SK-N-SH (cell line): ENCODE data around the gene ARHGAP26.

ENCODE experiments used
- MXI1 ChIP-seq: IDR thresholded peaks from 2 replicates; pipeline ENCODE4 v1.6.1; 2012; ENCODE audit warnings: mild to moderate bottlenecking, low read depth, low read length, improper control_type of control experiment
- TF ChIP-seq, protein P1 (sequence below): fragments of 200-600 bp; sonication (generic); IDR thresholded peaks from 2 replicates; pipeline ENCODE4 v1.6.1; 2017; ENCODE audit warnings: antibody characterized with exemption, mild to moderate bottlenecking, moderate library complexity
- TF ChIP-seq, protein P2 (sequence below): IDR thresholded peaks from 2 replicates; pipeline ENCODE4 v1.4.0; 2012; ENCODE audit warnings: low read depth

DNA sequence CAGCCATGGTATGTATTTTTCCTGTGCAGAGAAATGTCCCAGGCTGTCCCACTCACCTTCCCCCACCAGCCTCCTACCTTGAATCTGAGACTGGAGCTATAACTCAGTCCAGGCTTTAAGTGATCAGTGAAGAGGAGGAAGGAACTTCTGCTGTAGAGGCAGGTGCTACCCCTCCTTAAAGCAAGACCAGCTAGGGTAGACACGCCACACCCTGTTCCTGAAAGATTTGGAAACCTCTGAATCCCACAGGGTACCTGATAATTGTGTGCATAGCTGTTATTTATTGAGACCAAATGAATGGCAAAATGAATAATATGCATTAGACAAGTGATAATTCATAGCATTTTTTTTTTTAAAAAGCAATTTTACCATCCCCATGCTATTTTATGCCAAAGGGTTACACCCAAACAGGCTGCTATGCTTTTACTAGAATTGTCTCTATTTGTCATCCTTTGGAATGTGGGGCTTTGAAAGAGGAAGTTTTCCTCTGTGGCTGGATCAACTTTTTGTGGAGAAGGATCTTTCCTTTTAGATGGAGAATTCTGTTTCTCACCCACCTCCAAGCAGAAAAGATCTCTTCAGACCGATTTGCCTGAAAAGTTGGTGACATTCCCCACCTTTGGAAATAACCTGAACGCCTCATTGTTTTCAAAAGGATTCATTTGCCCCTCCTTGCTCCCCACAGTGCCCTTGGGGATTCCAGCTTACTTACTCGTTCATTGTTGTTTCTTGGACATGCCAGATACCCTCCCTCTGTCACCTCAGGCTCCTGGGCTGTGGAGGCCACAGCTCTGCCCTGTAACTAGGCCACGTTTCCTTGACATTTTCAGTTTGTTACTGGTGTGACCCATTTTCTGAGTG is 384.6 kb downstream of the ARHGAP26 start:
- TF ChIP-seq, protein P1, sequence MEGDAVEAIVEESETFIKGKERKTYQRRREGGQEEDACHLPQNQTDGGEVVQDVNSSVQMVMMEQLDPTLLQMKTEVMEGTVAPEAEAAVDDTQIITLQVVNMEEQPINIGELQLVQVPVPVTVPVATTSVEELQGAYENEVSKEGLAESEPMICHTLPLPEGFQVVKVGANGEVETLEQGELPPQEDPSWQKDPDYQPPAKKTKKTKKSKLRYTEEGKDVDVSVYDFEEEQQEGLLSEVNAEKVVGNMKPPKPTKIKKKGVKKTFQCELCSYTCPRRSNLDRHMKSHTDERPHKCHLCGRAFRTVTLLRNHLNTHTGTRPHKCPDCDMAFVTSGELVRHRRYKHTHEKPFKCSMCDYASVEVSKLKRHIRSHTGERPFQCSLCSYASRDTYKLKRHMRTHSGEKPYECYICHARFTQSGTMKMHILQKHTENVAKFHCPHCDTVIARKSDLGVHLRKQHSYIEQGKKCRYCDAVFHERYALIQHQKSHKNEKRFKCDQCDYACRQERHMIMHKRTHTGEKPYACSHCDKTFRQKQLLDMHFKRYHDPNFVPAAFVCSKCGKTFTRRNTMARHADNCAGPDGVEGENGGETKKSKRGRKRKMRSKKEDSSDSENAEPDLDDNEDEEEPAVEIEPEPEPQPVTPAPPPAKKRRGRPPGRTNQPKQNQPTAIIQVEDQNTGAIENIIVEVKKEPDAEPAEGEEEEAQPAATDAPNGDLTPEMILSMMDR = no peak
- no peak for TF ChIP-seq MXI1
- TF ChIP-seq, protein P2, sequence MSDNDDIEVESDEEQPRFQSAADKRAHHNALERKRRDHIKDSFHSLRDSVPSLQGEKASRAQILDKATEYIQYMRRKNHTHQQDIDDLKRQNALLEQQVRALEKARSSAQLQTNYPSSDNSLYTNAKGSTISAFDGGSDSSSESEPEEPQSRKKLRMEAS = no peak
